ENCODE results near the gene NEK7. TPM values are rescaled to one million over a fixed set of nuclear protein-coding genes. Genes with fewer than 3 reads are reported as not detected.
"Not testable (repeated sequence)": the region's sequence is repeated elsewhere in the genome, so short reads cannot be mapped to it uniquely, and the experiment has no call there.

NEK7 gene
- total and polyA plus RNA-seq, 2 of the 8 experiments (the other 6 are each of a cell fraction or from before 2014, with no cell fraction given): 5.1 to 10.0 TPM

DNA sequence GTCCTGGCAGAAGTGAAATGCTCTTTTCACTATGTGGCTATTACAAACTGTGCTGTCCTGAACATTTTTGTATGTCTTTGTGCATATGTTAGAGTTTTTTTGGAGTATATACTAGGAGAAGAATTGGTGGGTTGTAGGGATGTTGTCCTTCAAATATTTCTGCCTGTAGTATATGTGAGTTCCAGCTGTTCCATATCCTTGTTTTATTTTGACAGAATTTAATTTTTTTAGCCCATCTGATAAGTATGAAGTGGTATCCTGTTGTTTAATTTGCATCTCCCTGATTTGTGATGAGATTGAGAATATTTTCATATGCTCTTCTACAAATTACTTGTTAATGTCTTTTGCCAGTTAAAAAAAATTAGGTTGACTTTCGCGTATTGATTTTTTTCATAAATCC lies 34.3 kb downstream of the NEK7 start (continued):
- TF ChIP-seq, protein P1, sequence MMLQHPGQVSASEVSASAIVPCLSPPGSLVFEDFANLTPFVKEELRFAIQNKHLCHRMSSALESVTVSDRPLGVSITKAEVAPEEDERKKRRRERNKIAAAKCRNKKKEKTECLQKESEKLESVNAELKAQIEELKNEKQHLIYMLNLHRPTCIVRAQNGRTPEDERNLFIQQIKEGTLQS (IDR thresholded peaks at IDR 0.05; ENCODE audit: insufficient read depth, low read depth, low read length): no peak
- TF ChIP-seq CTBP2 (IDR thresholded peaks at IDR 0.05; ENCODE audit: borderline replicate concordance, insufficient read depth, insufficient read length, low read length): no peak

DNA sequence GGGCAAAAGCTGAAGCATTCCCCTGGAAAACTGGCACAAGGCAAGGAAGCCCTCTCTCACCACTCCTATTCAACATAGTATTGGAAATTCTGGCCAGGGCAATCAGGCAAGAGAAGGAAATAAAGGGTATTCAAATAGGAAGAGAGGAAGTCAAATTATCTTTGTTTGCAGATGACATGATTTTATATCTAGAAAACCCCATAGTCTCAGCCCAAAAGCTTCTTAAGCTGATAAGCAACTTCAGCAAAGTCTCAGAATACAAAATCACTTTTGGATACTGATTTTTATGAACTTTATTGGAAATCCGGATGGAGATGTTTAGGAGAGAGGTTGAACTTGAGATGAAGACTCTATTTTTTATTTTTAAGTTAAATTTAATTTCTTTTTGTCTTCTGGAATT lies 37.1 kb downstream of the NEK7 start:
- DNase-seq (ENCODE audit: low read depth in 1 of 2, low spot score in 2 of 2); H2BK20ac ChIP-seq (ENCODE audit: low read length); H3K18ac ChIP-seq (ENCODE audit: extremely low read depth, low read length); H3K27ac ChIP-seq (ENCODE audit: low read depth, low read length); H3K27me3 ChIP-seq (replicated peaks in 1 of 4; ENCODE audit: control insufficient read depth in 3 of 4, extremely low read depth in 1 of 4, insufficient read depth in 3 of 4, low read length in 3 of 4); POLR2A ChIA-PET (ENCODE audit: partially characterized antibody); H3K36me3 ChIP-seq (ENCODE audit: control insufficient read depth in 2 of 4, insufficient read depth in 4 of 4, low read length in 3 of 4); H3K56ac ChIP-seq (replicated peaks; ENCODE audit: insufficient read length, low read depth, low read length); H3K23ac ChIP-seq (ENCODE audit: insufficient read length); H3K9me3 ChIP-seq (ENCODE audit: insufficient read depth in 2 of 2, low read depth in 1 of 2, low read length in 1 of 2); H2AFZ ChIP-seq (ENCODE audit: low read length); H3K14ac ChIP-seq (ENCODE audit: insufficient read length); H3K9ac ChIP-seq (replicated peaks in 1 of 4; ENCODE audit: extremely low read depth in 1 of 4, low read depth in 3 of 4, low read length in 3 of 4); H3K4ac ChIP-seq (replicated peaks; ENCODE audit: insufficient read length, low read depth, low read length); H4K8ac ChIP-seq (ENCODE audit: extremely low read depth, insufficient read depth, low read length); H3K4me3 ChIP-seq (ENCODE audit: extremely low read depth in 1 of 4, insufficient read depth in 2 of 4, low read depth in 3 of 4, low read length in 4 of 4); H2BK15ac ChIP-seq (ENCODE audit: low read length); H3K4me2 ChIP-seq (ENCODE audit: insufficient read depth in 1 of 2, low read depth in 2 of 2, low read length in 2 of 2); H4K5ac ChIP-seq (ENCODE audit: insufficient read length, low read depth, low read length); H2BK120ac ChIP-seq (replicated peaks; ENCODE audit: low read depth, low read length); H3K23me2 ChIP-seq (ENCODE audit: low read depth, low read length); H3K79me2 ChIP-seq (ENCODE audit: control insufficient read depth in 1 of 2, insufficient read depth in 2 of 2, low read length in 2 of 2); H2BK5ac ChIP-seq (ENCODE audit: low read depth, low read length); H3K79me1 ChIP-seq (ENCODE audit: low read depth, low read length); H2BK12ac ChIP-seq (ENCODE audit: low read depth, low read length); H4K20me1 ChIP-seq (replicated peaks in 1 of 2; ENCODE audit: control insufficient read depth in 1 of 2, insufficient read depth in 2 of 2, low read length in 2 of 2); H3K4me1 ChIP-seq (replicated peaks in 1 of 4; ENCODE audit: control insufficient read depth in 3 of 4, insufficient read depth in 4 of 4, low read length in 3 of 4); H4K91ac ChIP-seq (replicated peaks; ENCODE audit: insufficient read length, low read length); FAIRE-seq; H2AK5ac ChIP-seq (ENCODE audit: low read depth, low read length): not testable (repeated sequence)
- CTCF ChIA-PET (ENCODE audit: partially characterized antibody): interaction anchor here (0.7 kb wide), 1 partner anchor 83 kb away, joined by 3 read pairs; no protein-coding TSS in a partner anchor
- WGBS, 2 experiments (ENCODE audit: extremely low coverage in 1 of 2, insufficient coverage in 1 of 2, insufficient read length in 1 of 2, insufficient replicate concordance in 2 of 2, low coverage in 1 of 2, low lambda C conversion rate in 2 of 2, missing lambda C conversion rate in 1 of 2): 90% methylated on average over 1 of the region's 1 CpG; no CpG with 5 or more reads in 1 of the 2 experiments

Measured in H1 (cell line).